SU-DHL-6 (cell line): ENCODE data around the gene CUL9.

Source experiments
- H2AFZ ChIP-seq: fragments of 200-600 bp; sonication (generic); 2 replicates; pipeline ENCODE4 v1.6.1; 2014; ENCODE audit warnings: low read depth, mild to moderate bottlenecking, moderate library complexity, mixed read lengths, antibody characterized with exemption, low read length; ENCODE audit not compliant: severe bottlenecking
- H3F3A ChIP-seq: fragments of 200-600 bp; shearing (Covaris generic); 2 replicates; pipeline ENCODE4 v1.6.0; 2016; ENCODE audit warnings: antibody characterized with exemption, mild to moderate bottlenecking; ENCODE audit not compliant: insufficient read depth
- H3K27ac ChIP-seq: fragments of 200-600 bp; sonication (generic); 2 replicates; pipeline ENCODE4 v1.5.1; 2016; ENCODE audit warnings: low read depth, mild to moderate bottlenecking, low read length, moderate library complexity, mixed read lengths
- H3K27me3 ChIP-seq: fragments of 200-600 bp; sonication (generic), shearing (Covaris generic); 2 replicates; pipeline ENCODE4 v1.6.0; 2014; ENCODE audit warnings: mild to moderate bottlenecking, low read length
- H3K36me3 ChIP-seq: fragments of 200-600 bp; sonication (generic); 2 replicates; pipeline ENCODE4 v1.6.1; 2014; ENCODE audit warnings: mild to moderate bottlenecking, low read length, mixed read lengths
- H3K4me2 ChIP-seq: fragments of 300-600, 200-600 bp; shearing (Covaris generic), sonication (generic); 2 replicates; pipeline ENCODE4 v1.6.0; 2014; ENCODE audit warnings: low read length, low read depth, mild to moderate bottlenecking; ENCODE audit not compliant: poor library complexity, severe bottlenecking
- H3K4me3 ChIP-seq: fragments of 200-600 bp; sonication (generic); 2 replicates; pipeline ENCODE4 v1.5.1; 2014; ENCODE audit warnings: antibody characterized with exemption, low read length, mild to moderate bottlenecking, mixed read lengths; ENCODE audit not compliant: insufficient read depth, poor library complexity, severe bottlenecking
- H3K79me2 ChIP-seq: fragments of 200-600 bp; sonication (generic); 2 replicates; pipeline ENCODE4 v1.6.1; 2014; ENCODE audit warnings: mild to moderate bottlenecking, low read length, moderate library complexity; ENCODE audit not compliant: insufficient read depth
- H3K9ac ChIP-seq: fragments of 200-600 bp; sonication (generic); 2 replicates; pipeline ENCODE4 v1.7.0; 2014; ENCODE audit warnings: mild to moderate bottlenecking, low read length
- H3K9me2 ChIP-seq: fragments of 200-600 bp; sonication (generic); replicated peaks from 2 replicates; pipeline ENCODE4 v1.6.1; 2014; ENCODE audit warnings: low read length; ENCODE audit not compliant: insufficient read depth
- H3K9me3 ChIP-seq: fragments of 200-600 bp; sonication (generic); 2 replicates; pipeline ENCODE4 v1.6.1; 2014; ENCODE audit warnings: low read length, mixed read lengths; ENCODE audit not compliant: insufficient read depth
- H4K20me1 ChIP-seq: fragments of 200-600 bp; sonication (generic); 2 replicates; pipeline ENCODE4 v1.6.1; 2014; ENCODE audit warnings: low read depth, mild to moderate bottlenecking, antibody characterized with exemption, low read length, moderate library complexity, mixed read lengths
- CTCF ChIP-seq: fragments of 200-600 bp; sonication (generic); IDR thresholded peaks from one replicate; pipeline ENCODE4 v1.5.1; 2017; ENCODE audit warnings: antibody characterized with exemption, mild to moderate bottlenecking, low read length, moderate library complexity; ENCODE audit not compliant: insufficient read depth, poor library complexity, severe bottlenecking
- EZH2phosphoT487 ChIP-seq: fragments of 200-600 bp; sonication (generic), shearing (Covaris generic); conservative IDR thresholded peaks from 2 replicates; pipeline ENCODE4 v1.6.1; 2018; ENCODE audit warnings: mild to moderate bottlenecking, antibody characterized with exemption, low read length, moderate library complexity, mixed read lengths

Gene CUL9

GRCh38 chr6:43243664-43244321, 61.8 kb downstream of the CUL9 start:
- Histone ChIP-seq H3K36me3 (no peaks in the 10 kb centered on the region), H3K9ac (no peak overlapping the region), H3K4me3 (no peak overlapping the region), H3K27me3 (no peaks in the 10 kb centered on the region), H3K79me2 (no peaks in the 10 kb centered on the region), H3K4me2 (no peak overlapping the region), H2AFZ (no peak overlapping the region), H3K9me2 (no peaks in the 10 kb centered on the region), H3F3A (peaks cover 5% of the 10 kb centered on the region), H3K27ac (no peak overlapping the region), H3K9me3 (peaks cover 4% of the 10 kb centered on the region; the same call in 1 of the 2 replicates), H4K20me1 (no peaks in the 10 kb centered on the region)
- TF ChIP-seq CTCF = no peak
- TF ChIP-seq EZH2phosphoT487 = no peak

GRCh38 chr6:43246301-43247113, 64.5 kb downstream of the CUL9 start:
- Histone ChIP-seq H2AFZ (peak overlapping the region; percentile 94), H3K36me3 (no peaks in the 10 kb centered on the region), H3K4me3 (peak overlapping the region; percentile 63), H3K9me2 (no peaks in the 10 kb centered on the region), H3K27ac (no peak overlapping the region), H3K4me2 (peak overlapping the region; percentile 71), H3K9ac (peak overlapping the region; percentile 58), H3K79me2 (no peaks in the 10 kb centered on the region), H3F3A (peaks cover 5% of the 10 kb centered on the region), H3K9me3 (no peaks in the 10 kb centered on the region), H3K27me3 (no peaks in the 10 kb centered on the region), H4K20me1 (no peaks in the 10 kb centered on the region)
- TF ChIP-seq EZH2phosphoT487 (no peak), CTCF (no peak)

- Histone ChIP-seq H3K4me2 (peak overlapping the region; percentile 71), H3K27ac (no peak overlapping the region), H3K9ac (peak overlapping the region; percentile 58), H3K4me3 (peak overlapping the region; percentile 63), H3K9me3 (no peaks in the 10 kb centered on the region), H3K36me3 (no peaks in the 10 kb centered on the region), H3K9me2 (no peaks in the 10 kb centered on the region), H3F3A (peaks cover 5% of the 10 kb centered on the region), H3K79me2 (no peaks in the 10 kb centered on the region), H2AFZ (peak overlapping the region; percentile 94), H4K20me1 (no peaks in the 10 kb centered on the region), H3K27me3 (no peaks in the 10 kb centered on the region)
- TF ChIP-seq EZH2phosphoT487 = no peak
- peak; percentile 21 for TF ChIP-seq CTCF
Measured at GRCh38 chr6:43247114-43247999, 65.4 kb downstream of the CUL9 start.
